DOHH2 (cell line): ENCODE results near the gene RAB41.

Experiments
- CTCF ChIP-seq: fragments of 200-600 bp; sonication (generic); IDR thresholded peaks from one replicate; pipeline ENCODE4 v1.5.1; 2014; ENCODE audit warnings: antibody characterized with exemption, mild to moderate bottlenecking, low read depth, low read length; ENCODE audit not compliant: poor library complexity, severe bottlenecking
- EZH2phosphoT487 ChIP-seq: fragments of 200-600 bp; sonication (generic); IDR thresholded peaks from 2 replicates; pipeline ENCODE4 v1.6.1; 2017; ENCODE audit warnings: borderline replicate concordance, mild to moderate bottlenecking, antibody characterized with exemption, low read length, moderate library complexity, mixed read lengths

DNA sequence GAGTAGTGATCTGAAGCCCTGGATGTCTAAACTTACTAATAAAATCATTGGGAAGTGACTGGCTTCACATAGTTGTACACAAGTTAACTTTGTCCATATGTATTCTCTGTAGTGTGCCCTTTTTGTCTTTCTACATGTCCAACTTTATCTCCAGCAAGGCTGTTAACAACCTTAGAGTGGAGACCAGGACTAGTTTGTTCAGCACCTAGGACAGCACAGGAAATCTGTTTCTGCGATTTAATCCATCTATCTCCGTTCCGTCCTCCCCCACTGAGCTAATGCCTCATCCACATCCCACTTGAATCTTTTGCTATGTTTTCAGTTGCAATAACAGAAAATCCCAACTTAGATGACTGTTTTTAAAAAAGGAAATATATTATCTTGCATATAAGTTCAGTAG is 17.2 kb upstream of the RAB41 start:
- no peak for TF ChIP-seq CTCF
- no peak for TF ChIP-seq EZH2phosphoT487
